ENCODE results near the gene MAP1LC3A. TPM values are rescaled to one million over a fixed set of nuclear protein-coding genes. Genes with fewer than 3 reads are reported as not detected.

Gene MAP1LC3A
- total RNA-seq, 1 donor from 2014 or later, result 67.2 TPM

DNA sequence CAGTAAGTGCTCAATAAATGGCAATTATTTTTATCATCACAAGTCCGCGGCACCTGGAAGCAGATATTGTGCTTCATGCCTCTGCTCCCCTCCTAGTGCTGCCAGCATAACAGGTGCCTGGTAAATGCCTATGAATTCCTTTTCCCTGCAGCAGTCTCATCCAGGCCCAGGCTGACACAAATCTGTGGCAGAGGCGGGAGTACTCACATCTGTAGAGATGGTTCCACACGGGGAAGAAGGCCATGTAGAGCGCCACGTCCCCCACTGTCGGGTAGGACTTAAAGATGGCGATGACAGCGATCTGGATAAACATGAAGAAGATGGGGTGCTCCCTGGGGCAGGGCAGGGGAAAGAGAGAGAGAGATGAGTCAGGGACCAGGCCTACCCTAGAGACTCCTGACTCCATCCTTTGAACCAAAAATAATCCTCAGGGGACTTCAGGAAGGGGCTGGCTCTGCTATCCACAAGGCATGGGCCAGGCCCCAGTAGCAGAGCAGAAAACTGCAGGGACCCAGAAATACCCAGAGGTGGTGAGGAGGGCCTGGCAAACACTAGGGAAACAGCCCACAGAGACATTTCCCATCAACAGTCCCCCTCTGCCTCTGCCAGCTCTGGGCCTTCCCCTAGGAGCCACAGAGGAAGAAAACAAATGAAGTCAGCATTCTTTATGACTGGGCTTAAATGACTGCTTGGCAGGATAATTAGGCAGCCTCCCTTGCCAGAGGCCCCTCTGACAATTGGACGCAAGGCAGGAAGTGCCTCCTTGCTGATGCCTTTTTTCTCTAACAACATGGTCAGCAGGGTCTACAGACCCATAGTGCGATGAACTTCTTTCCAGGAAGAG, 23.0 kb downstream of the MAP1LC3A start:
- Mint-ChIP-seq H3K9me3 (ENCODE audit: unreplicated experiment) (no peaks in the 10 kb centered on the region), H3K27me3 (ENCODE audit: unreplicated experiment) (no peaks in the 10 kb centered on the region), H3K36me3 (ENCODE audit: unreplicated experiment) (no peaks in the 10 kb centered on the region), H3K27ac (ENCODE audit: unreplicated experiment) (peak overlapping the region; percentile 56), H3K4me3 (ENCODE audit: unreplicated experiment) (no peak overlapping the region), H3K4me1 (ENCODE audit: unreplicated experiment) (peaks cover 17% of the 10 kb centered on the region)
- peak; percentile 66 for DNase-seq (ENCODE audit: extremely low spot score, unreplicated experiment)
- TF ChIP-seq, protein P1, sequence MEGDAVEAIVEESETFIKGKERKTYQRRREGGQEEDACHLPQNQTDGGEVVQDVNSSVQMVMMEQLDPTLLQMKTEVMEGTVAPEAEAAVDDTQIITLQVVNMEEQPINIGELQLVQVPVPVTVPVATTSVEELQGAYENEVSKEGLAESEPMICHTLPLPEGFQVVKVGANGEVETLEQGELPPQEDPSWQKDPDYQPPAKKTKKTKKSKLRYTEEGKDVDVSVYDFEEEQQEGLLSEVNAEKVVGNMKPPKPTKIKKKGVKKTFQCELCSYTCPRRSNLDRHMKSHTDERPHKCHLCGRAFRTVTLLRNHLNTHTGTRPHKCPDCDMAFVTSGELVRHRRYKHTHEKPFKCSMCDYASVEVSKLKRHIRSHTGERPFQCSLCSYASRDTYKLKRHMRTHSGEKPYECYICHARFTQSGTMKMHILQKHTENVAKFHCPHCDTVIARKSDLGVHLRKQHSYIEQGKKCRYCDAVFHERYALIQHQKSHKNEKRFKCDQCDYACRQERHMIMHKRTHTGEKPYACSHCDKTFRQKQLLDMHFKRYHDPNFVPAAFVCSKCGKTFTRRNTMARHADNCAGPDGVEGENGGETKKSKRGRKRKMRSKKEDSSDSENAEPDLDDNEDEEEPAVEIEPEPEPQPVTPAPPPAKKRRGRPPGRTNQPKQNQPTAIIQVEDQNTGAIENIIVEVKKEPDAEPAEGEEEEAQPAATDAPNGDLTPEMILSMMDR (IDR thresholded peaks at IDR 0.05), result no peak

DNA sequence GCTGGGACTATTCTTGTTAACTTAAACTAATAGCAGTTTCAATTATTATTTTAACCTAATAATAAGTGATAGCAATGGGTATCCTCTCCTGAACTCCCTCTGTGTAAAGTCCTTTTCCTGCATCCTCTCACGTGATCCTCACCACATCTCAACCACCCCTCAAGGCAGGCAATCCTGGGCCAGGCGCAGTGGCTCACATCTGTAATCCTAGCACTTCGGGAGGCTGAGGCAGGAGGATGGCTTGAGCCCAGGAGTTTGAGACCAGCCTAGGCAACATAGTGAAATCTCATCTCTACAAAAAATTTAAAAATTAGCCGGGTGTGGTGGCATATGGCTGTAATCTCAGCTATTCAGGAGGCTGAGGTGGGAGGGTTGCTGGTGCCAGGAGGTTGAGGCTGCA, 23.7 kb downstream of the MAP1LC3A start:
- Mint-ChIP-seq H3K27me3 (ENCODE audit: unreplicated experiment) (no peaks in the 10 kb centered on the region), H3K27ac (ENCODE audit: unreplicated experiment) (peak overlapping the region; percentile 56), H3K36me3 (ENCODE audit: unreplicated experiment) (no peaks in the 10 kb centered on the region), H3K4me3 (ENCODE audit: unreplicated experiment) (no peak overlapping the region), H3K4me1 (ENCODE audit: unreplicated experiment) (peaks cover 17% of the 10 kb centered on the region), H3K9me3 (ENCODE audit: unreplicated experiment) (no peaks in the 10 kb centered on the region)
- peak; percentile 13 for DNase-seq (ENCODE audit: extremely low spot score, unreplicated experiment)
- TF ChIP-seq, protein P1 (IDR thresholded peaks at IDR 0.05), result no peak

DNA sequence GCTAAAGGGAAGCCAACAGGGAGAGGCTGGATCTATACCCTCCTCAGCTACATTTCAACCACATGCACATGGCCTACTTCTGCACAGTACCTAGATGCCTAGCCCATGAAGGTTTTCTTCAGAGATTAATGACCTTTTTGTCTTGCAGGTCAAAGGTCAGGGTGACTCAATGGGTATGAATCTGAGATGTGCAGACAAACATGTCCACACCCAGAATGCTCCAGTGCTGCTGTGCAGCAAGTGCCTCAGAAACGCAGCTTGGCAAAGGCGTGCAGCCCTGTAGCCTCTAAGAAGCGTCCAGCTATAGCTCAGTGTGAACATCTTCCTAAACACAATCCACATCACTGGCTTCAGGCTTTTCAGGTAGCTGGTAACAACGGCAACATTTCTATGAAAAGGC, 24.4 kb downstream of the MAP1LC3A start:
- Mint-ChIP-seq H3K27ac (ENCODE audit: unreplicated experiment) (no peak overlapping the region), H3K4me1 (ENCODE audit: unreplicated experiment) (peaks cover 17% of the 10 kb centered on the region), H3K36me3 (ENCODE audit: unreplicated experiment) (no peaks in the 10 kb centered on the region), H3K9me3 (ENCODE audit: unreplicated experiment) (no peaks in the 10 kb centered on the region), H3K4me3 (ENCODE audit: unreplicated experiment) (no peak overlapping the region), H3K27me3 (ENCODE audit: unreplicated experiment) (no peaks in the 10 kb centered on the region)
- DNase-seq (ENCODE audit: extremely low spot score, unreplicated experiment), result peak; percentile 54
- TF ChIP-seq, protein P1 (IDR thresholded peaks at IDR 0.05), result no peak

DNA sequence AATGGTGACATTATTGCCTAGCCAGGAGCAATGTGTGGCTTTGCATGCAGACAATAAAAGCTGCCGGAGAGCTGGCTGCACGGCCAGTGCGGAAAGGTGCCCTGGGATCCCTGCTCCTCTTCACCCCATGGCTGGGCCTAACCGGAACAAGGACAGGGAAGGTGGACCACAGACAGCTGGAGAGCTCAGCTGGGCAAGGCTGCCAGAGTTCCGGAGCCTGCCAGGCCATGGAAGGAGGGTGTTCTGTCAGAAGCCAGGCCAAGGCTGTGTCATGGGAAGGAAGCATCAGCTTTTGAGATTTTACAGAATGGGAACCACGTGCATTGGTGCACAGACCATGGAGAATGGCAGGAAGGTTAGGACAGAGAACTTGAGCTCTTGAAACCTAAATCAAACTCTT, 25.0 kb downstream of the MAP1LC3A start:
- TF ChIP-seq, protein P1 (IDR thresholded peaks at IDR 0.05), result no peak
- no peaks in the 10 kb centered on the region for H3K36me3 Mint-ChIP-seq (ENCODE audit: unreplicated experiment)
- no peak overlapping the region for H3K4me3 Mint-ChIP-seq (ENCODE audit: unreplicated experiment)
- DNase-seq (ENCODE audit: extremely low spot score, unreplicated experiment), result peak; percentile 75
- H3K27me3 Mint-ChIP-seq (ENCODE audit: unreplicated experiment), result no peaks in the 10 kb centered on the region
- H3K9me3 Mint-ChIP-seq (ENCODE audit: unreplicated experiment), result no peaks in the 10 kb centered on the region
- H3K4me1 Mint-ChIP-seq (ENCODE audit: unreplicated experiment), result peaks cover 17% of the 10 kb centered on the region
- H3K27ac Mint-ChIP-seq (ENCODE audit: unreplicated experiment), result no peak overlapping the region

DNA sequence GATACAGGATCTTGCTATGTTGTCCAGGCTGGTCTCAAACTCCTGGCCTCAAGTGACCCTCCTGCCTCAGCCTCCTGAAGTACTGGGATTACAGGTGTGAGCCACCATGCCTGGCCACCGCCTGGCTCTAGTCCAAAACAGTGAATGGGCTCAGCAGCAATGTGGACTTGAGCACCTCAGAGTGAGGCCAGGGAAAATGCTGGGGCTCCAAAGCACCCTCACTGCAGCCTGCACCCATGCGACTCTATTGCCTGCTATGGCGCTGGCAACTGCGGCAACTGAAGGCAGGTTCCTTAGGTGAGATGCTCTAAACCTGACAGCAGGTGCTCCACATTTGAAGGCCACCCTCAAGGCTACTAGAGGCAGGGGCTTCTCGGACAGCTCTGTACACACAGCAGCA, 26.5 kb downstream of the MAP1LC3A start:
- DNase-seq (ENCODE audit: extremely low spot score, unreplicated experiment), result peak; percentile 65
- no peaks in the 10 kb centered on the region for H3K9me3 Mint-ChIP-seq (ENCODE audit: unreplicated experiment)
- H3K27ac Mint-ChIP-seq (ENCODE audit: unreplicated experiment), result no peak overlapping the region
- H3K36me3 Mint-ChIP-seq (ENCODE audit: unreplicated experiment), result no peaks in the 10 kb centered on the region
- H3K27me3 Mint-ChIP-seq (ENCODE audit: unreplicated experiment), result no peaks in the 10 kb centered on the region
- H3K4me1 Mint-ChIP-seq (ENCODE audit: unreplicated experiment), result peaks cover 11% of the 10 kb centered on the region
- H3K4me3 Mint-ChIP-seq (ENCODE audit: unreplicated experiment), result no peak overlapping the region
- TF ChIP-seq, protein P1 (IDR thresholded peaks at IDR 0.05), result no peak
